ENCODE data around the gene STXBP4.

DNA sequence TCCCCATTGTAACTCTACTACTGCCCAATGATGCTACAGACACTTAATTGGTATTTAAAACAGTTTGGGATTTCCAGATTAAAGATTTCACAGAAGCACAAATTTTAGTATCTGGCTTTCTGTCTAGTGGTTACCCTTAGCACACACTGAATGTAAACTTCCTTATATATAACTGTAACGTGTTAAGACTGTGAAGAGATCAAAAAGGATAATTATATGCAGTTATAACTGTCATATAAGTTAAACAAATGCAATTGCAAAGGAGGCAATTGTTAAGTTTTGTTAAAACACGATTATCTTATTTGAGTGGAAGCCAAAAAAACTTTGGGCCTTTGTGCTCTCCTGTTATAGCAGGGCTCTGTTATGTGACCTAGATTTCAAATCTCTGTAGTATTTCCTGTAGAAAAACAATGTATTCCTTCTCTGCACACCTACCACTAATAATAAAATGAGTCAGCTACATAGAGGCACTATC lies 147.9 kb downstream of the STXBP4 start:
- TF ChIP-seq, protein P1, sequence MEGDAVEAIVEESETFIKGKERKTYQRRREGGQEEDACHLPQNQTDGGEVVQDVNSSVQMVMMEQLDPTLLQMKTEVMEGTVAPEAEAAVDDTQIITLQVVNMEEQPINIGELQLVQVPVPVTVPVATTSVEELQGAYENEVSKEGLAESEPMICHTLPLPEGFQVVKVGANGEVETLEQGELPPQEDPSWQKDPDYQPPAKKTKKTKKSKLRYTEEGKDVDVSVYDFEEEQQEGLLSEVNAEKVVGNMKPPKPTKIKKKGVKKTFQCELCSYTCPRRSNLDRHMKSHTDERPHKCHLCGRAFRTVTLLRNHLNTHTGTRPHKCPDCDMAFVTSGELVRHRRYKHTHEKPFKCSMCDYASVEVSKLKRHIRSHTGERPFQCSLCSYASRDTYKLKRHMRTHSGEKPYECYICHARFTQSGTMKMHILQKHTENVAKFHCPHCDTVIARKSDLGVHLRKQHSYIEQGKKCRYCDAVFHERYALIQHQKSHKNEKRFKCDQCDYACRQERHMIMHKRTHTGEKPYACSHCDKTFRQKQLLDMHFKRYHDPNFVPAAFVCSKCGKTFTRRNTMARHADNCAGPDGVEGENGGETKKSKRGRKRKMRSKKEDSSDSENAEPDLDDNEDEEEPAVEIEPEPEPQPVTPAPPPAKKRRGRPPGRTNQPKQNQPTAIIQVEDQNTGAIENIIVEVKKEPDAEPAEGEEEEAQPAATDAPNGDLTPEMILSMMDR (IDR thresholded peaks at IDR 0.05), result no peak
- no peak for TF ChIP-seq POLR2A (IDR thresholded peaks at IDR 0.05)
